ENCODE results near the gene RASGRP4.

The RASGRP4 gene

GRCh38 chr19:38466050-38466449 is 40.0 kb upstream of the RASGRP4 start:
- peak overlapping the region; percentile 84 for H3K14ac ChIP-seq (ENCODE audit: low read length)
- no peaks in the 10 kb centered on the region for H3K36me3 ChIP-seq (replicated peaks in 1 of 2; ENCODE audit: control insufficient read depth in 2 of 2, insufficient read depth in 2 of 2, low read length in 2 of 2)
- no peaks in the 10 kb centered on the region for H3K4me1 ChIP-seq (ENCODE audit: control insufficient read depth in 2 of 2, insufficient read depth in 1 of 2, low read depth in 1 of 2, low read length in 2 of 2)
- peak overlapping the region; percentile 56 for H3K4ac ChIP-seq (ENCODE audit: low read length)
- no peaks in the 10 kb centered on the region for H3K9me3 ChIP-seq (replicated peaks in 1 of 2; ENCODE audit: control insufficient read depth in 2 of 2, insufficient read depth in 1 of 2, low read depth in 1 of 2, low read length in 2 of 2)
- no peak overlapping the region for H4K91ac ChIP-seq (ENCODE audit: low read depth, low read length, poor library complexity)
- H2BK12ac ChIP-seq (ENCODE audit: low read length), result no peak overlapping the region
- H2AK5ac ChIP-seq (ENCODE audit: low read depth, low read length), result no peak overlapping the region
- H3K79me1 ChIP-seq (ENCODE audit: low read depth, low read length), result no peaks in the 10 kb centered on the region
- H2AFZ ChIP-seq (ENCODE audit: low read length), result no peak overlapping the region
- H2BK120ac ChIP-seq (ENCODE audit: low read depth, low read length), result no peak overlapping the region
- H3K23ac ChIP-seq (ENCODE audit: low read depth, low read length, poor library complexity), result peak overlapping the region; percentile 90
- no peak overlapping the region for H4K8ac ChIP-seq (ENCODE audit: low read depth, low read length)
- peak overlapping the region; percentile 37 for H3K9ac ChIP-seq (ENCODE audit: low read depth, low read length, poor library complexity)
- H2BK15ac ChIP-seq (ENCODE audit: low read length), result no peak overlapping the region
- H3K27me3 ChIP-seq (ENCODE audit: control insufficient read depth in 3 of 3, insufficient read depth in 3 of 3, low read depth in 1 of 3, low read length in 3 of 3), result peaks cover 0 to 2% (median 0%) of the 10 kb centered on the region in 3 experiments
- no peak for DNase-seq (ENCODE audit: low spot score)
- no CpG with 5 or more reads among the region's 26 CpGs for WGBS, 2 donors (ENCODE audit: extremely low coverage in 2 of 2, insufficient read length in 2 of 2, insufficient replicate concordance in 1 of 2)
- no peak overlapping the region for H3K4me3 ChIP-seq (ENCODE audit: low read length in 2 of 2)
- no peak overlapping the region for H3K27ac ChIP-seq (replicated peaks; ENCODE audit: low read length)
- no peak overlapping the region for H2BK5ac ChIP-seq (ENCODE audit: low read length)
- H3K18ac ChIP-seq (ENCODE audit: low read length), result no peak overlapping the region
- H3K4me2 ChIP-seq (ENCODE audit: insufficient read depth, low read length, poor library complexity, severe bottlenecking), result no peak overlapping the region

GRCh38 chr19:38464421-38465082 is 38.5 kb upstream of the RASGRP4 start:
- no peak overlapping the region for H2BK15ac ChIP-seq (ENCODE audit: low read length)
- no peaks in the 10 kb centered on the region for H3K79me1 ChIP-seq (ENCODE audit: low read depth, low read length)
- no peak overlapping the region for H3K23ac ChIP-seq (ENCODE audit: low read depth, low read length, poor library complexity)
- H3K4me1 ChIP-seq (ENCODE audit: control insufficient read depth in 2 of 2, insufficient read depth in 1 of 2, low read depth in 1 of 2, low read length in 2 of 2), result no peaks in the 10 kb centered on the region
- H3K14ac ChIP-seq (ENCODE audit: low read length), result no peak overlapping the region
- H3K9ac ChIP-seq (ENCODE audit: low read depth, low read length, poor library complexity), result no peak overlapping the region
- DNase-seq (ENCODE audit: low spot score), result no peak
- no peak overlapping the region for H2BK120ac ChIP-seq (ENCODE audit: low read depth, low read length)
- H4K91ac ChIP-seq (ENCODE audit: low read depth, low read length, poor library complexity), result no peak overlapping the region
- H3K36me3 ChIP-seq (replicated peaks in 1 of 2; ENCODE audit: control insufficient read depth in 2 of 2, insufficient read depth in 2 of 2, low read length in 2 of 2), result no peaks in the 10 kb centered on the region
- no peak overlapping the region for H3K27ac ChIP-seq (replicated peaks; ENCODE audit: low read length)
- no peaks in the 10 kb centered on the region for H3K9me3 ChIP-seq (replicated peaks in 1 of 2; ENCODE audit: control insufficient read depth in 2 of 2, insufficient read depth in 1 of 2, low read depth in 1 of 2, low read length in 2 of 2)
- H4K8ac ChIP-seq (ENCODE audit: low read depth, low read length), result no peak overlapping the region
- no peak overlapping the region for H2AK5ac ChIP-seq (ENCODE audit: low read depth, low read length)
- H2BK12ac ChIP-seq (ENCODE audit: low read length), result no peak overlapping the region
- H3K4ac ChIP-seq (ENCODE audit: low read length), result no peak overlapping the region
- no peak overlapping the region for H2BK5ac ChIP-seq (ENCODE audit: low read length)
- H2AFZ ChIP-seq (ENCODE audit: low read length), result no peak overlapping the region
- no CpG with 5 or more reads among the region's 15 CpGs for WGBS, 2 donors (ENCODE audit: extremely low coverage in 2 of 2, insufficient read length in 2 of 2, insufficient replicate concordance in 1 of 2)
- H3K18ac ChIP-seq (ENCODE audit: low read length), result no peak overlapping the region
- peaks cover 0 to 2% (median 0%) of the 10 kb centered on the region in 3 experiments for H3K27me3 ChIP-seq (ENCODE audit: control insufficient read depth in 3 of 3, insufficient read depth in 3 of 3, low read depth in 1 of 3, low read length in 3 of 3)
- H3K4me3 ChIP-seq (ENCODE audit: low read length in 2 of 2), result peak overlapping the region in 1 of 2 donors; percentile 0
- no peak overlapping the region for H3K4me2 ChIP-seq (ENCODE audit: insufficient read depth, low read length, poor library complexity, severe bottlenecking)

- no CpG with 5 or more reads among the region's 18 CpGs for WGBS, 2 donors (ENCODE audit: extremely low coverage in 2 of 2, insufficient read length in 2 of 2, insufficient replicate concordance in 1 of 2)
- Histone ChIP-seq H3K79me1 (ENCODE audit: low read depth, low read length) (no peaks in the 10 kb centered on the region), H3K4me1 (ENCODE audit: control insufficient read depth in 2 of 2, insufficient read depth in 1 of 2, low read depth in 1 of 2, low read length in 2 of 2) (no peaks in the 10 kb centered on the region)
Observed at GRCh38 chr19:38463365-38463764, 37.3 kb upstream of the RASGRP4 start.

GRCh38 chr19:38458991-38459390 is 33.0 kb upstream of the RASGRP4 start:
- DNase-seq (ENCODE audit: low spot score), result no peak
- H3K27ac ChIP-seq (replicated peaks; ENCODE audit: low read length), result no peak overlapping the region
- H2AFZ ChIP-seq (ENCODE audit: low read length), result no peak overlapping the region
- no peaks in the 10 kb centered on the region for H3K27me3 ChIP-seq (ENCODE audit: control insufficient read depth in 3 of 3, insufficient read depth in 3 of 3, low read depth in 1 of 3, low read length in 3 of 3)
- H2BK15ac ChIP-seq (ENCODE audit: low read length), result no peak overlapping the region
- H3K4me3 ChIP-seq (ENCODE audit: low read length in 2 of 2), result no peak overlapping the region
- no peaks in the 10 kb centered on the region for H3K79me1 ChIP-seq (ENCODE audit: low read depth, low read length)
- no peak overlapping the region for H2BK12ac ChIP-seq (ENCODE audit: low read length)
- no peak overlapping the region for H3K14ac ChIP-seq (ENCODE audit: low read length)
- WGBS, 2 donors (ENCODE audit: extremely low coverage in 2 of 2, insufficient read length in 2 of 2, insufficient replicate concordance in 1 of 2), result no CpG with 5 or more reads among the region's 13 CpGs
- H2BK5ac ChIP-seq (ENCODE audit: low read length), result no peak overlapping the region
- no peak overlapping the region for H3K4me2 ChIP-seq (ENCODE audit: insufficient read depth, low read length, poor library complexity, severe bottlenecking)
- no peak overlapping the region for H4K91ac ChIP-seq (ENCODE audit: low read depth, low read length, poor library complexity)
- H2AK5ac ChIP-seq (ENCODE audit: low read depth, low read length), result no peak overlapping the region
- no peak overlapping the region for H3K23ac ChIP-seq (ENCODE audit: low read depth, low read length, poor library complexity)
- H3K18ac ChIP-seq (ENCODE audit: low read length), result no peak overlapping the region
- no peak overlapping the region for H3K4ac ChIP-seq (ENCODE audit: low read length)
- H3K9me3 ChIP-seq (replicated peaks in 1 of 2; ENCODE audit: control insufficient read depth in 2 of 2, insufficient read depth in 1 of 2, low read depth in 1 of 2, low read length in 2 of 2), result no peaks in the 10 kb centered on the region
- no peak overlapping the region for H2BK120ac ChIP-seq (ENCODE audit: low read depth, low read length)
- no peak overlapping the region for H4K8ac ChIP-seq (ENCODE audit: low read depth, low read length)
- H3K9ac ChIP-seq (ENCODE audit: low read depth, low read length, poor library complexity), result peak overlapping the region; percentile 32
- no peaks in the 10 kb centered on the region for H3K4me1 ChIP-seq (ENCODE audit: control insufficient read depth in 2 of 2, insufficient read depth in 1 of 2, low read depth in 1 of 2, low read length in 2 of 2)
- H3K36me3 ChIP-seq (replicated peaks in 1 of 2; ENCODE audit: control insufficient read depth in 2 of 2, insufficient read depth in 2 of 2, low read length in 2 of 2), result no peaks in the 10 kb centered on the region

More at GRCh38 chr19:38463365-38463764, 37.3 kb upstream of the RASGRP4 start:
- Histone ChIP-seq H3K4me2 (ENCODE audit: insufficient read depth, low read length, poor library complexity, severe bottlenecking) (no peak overlapping the region), H2BK15ac (ENCODE audit: low read length) (no peak overlapping the region), H2BK120ac (ENCODE audit: low read depth, low read length) (no peak overlapping the region), H3K23ac (ENCODE audit: low read depth, low read length, poor library complexity) (no peak overlapping the region), H4K91ac (ENCODE audit: low read depth, low read length, poor library complexity) (no peak overlapping the region), H3K4ac (ENCODE audit: low read length) (no peak overlapping the region), H2AFZ (ENCODE audit: low read length) (no peak overlapping the region), H3K18ac (ENCODE audit: low read length) (peak overlapping the region; percentile 40), H3K27ac (replicated peaks; ENCODE audit: low read length) (no peak overlapping the region), H2BK5ac (ENCODE audit: low read length) (peak overlapping the region; percentile 47), H3K9me3 (replicated peaks in 1 of 2; ENCODE audit: control insufficient read depth in 2 of 2, insufficient read depth in 1 of 2, low read depth in 1 of 2, low read length in 2 of 2) (no peaks in the 10 kb centered on the region), H3K36me3 (replicated peaks in 1 of 2; ENCODE audit: control insufficient read depth in 2 of 2, insufficient read depth in 2 of 2, low read length in 2 of 2) (no peaks in the 10 kb centered on the region), H2AK5ac (ENCODE audit: low read depth, low read length) (peak overlapping the region; percentile 62), H3K9ac (ENCODE audit: low read depth, low read length, poor library complexity) (no peak overlapping the region), H3K14ac (ENCODE audit: low read length) (peak overlapping the region; percentile 47), H3K27me3 (ENCODE audit: control insufficient read depth in 3 of 3, insufficient read depth in 3 of 3, low read depth in 1 of 3, low read length in 3 of 3) (peaks cover 0 to 2% (median 0%) of the 10 kb centered on the region in 3 experiments), H3K4me3 (ENCODE audit: low read length in 2 of 2) (no peak overlapping the region), H2BK12ac (ENCODE audit: low read length) (no peak overlapping the region), H4K8ac (ENCODE audit: low read depth, low read length) (no peak overlapping the region)
- DNase-seq (ENCODE audit: low spot score), result no peak

Data from neuronal stem cell (in vitro differentiated cells).